EH (cell line): ENCODE measurements around the gene ADARB1.
"Not testable (repeated sequence)": the region's sequence is repeated elsewhere in the genome, so short reads cannot be mapped to it uniquely, and the experiment has no call there.

Experiments
- DNase-seq: peaks from one replicate; pipeline ENCODE4 v3.0.0-alpha.2; 2015; ENCODE audit warnings: low read depth

Gene ADARB1

DNA sequence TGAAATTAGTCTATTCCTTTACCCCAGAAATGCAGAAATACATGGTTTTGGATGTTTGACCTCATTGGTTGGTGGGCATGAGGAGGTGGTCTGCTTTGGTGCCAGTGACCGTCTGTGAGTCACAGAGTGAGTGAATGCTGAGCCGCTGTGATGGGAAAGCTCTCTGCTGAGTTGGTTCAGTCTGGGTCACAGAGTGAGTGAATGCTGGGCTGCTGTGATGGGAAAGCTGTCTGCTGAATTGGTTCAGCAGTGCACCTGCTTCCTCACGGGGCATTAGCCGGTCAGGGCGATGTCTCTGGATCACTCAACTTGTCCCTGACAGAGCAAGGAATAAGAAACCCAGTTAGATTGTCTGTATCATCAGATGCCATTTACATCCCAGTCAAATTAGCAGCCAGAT lies 40.8 kb downstream of the ADARB1 start:
- no peak for DNase-seq

DNA sequence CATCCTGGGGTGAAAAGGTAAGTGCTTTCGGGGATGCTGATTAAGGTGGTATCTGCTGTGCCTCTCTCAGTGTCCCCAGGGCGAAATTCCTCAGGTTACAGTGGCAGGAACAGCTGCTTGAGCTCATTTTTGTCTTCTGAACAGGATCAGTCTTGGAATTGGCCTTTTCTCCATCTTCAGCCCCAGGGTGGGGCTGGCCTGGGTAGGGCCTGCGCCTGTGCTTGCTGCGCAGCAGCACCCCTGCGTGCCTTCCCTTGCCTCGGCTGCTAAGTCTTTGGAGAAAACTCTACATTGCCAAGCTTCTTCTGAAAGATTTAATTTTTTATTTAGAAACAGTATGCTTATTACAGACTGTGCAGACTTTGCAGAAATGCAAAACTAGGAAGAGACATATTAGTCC lies 41.7 kb downstream of the ADARB1 start:
- DNase-seq = no peak

DNA sequence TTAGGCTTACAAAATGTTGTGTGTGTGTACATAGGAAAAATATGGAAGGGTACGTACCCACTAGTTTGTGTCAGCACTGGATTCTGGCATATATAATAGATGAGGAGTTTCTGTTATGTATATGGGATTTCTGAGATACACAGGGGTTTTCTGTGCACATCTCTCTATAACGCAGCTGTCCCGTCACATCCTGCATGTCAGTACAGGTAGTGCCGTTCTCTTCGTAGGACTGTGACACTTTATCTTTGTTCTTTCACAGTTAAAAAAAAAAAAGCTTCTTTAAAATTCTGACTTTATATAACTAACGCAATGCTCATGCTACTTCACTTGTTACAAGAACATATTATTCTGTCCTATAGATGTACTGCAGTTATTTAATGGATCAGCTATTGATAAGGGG lies 42.9 kb downstream of the ADARB1 start:
- no peak for DNase-seq

DNA sequence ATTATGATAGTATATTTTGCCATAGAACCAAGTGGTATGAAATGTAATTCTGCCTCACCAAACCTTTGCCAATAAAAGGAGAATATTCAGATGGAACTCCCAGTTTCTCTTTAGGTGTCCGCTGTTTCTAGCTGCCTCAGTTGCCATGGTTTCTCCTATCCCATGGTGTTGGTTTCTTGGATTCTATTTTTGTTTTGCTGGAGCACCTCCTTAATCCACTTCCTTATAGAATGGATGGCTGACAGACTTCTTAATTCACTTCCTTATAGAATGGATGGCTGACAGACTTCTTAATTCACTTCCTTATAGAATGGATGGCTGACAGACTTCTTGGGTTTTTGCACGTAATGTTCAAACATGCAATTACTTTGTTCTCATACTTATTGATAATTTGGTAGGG lies 43.7 kb downstream of the ADARB1 start:
- no peak for DNase-seq

DNA sequence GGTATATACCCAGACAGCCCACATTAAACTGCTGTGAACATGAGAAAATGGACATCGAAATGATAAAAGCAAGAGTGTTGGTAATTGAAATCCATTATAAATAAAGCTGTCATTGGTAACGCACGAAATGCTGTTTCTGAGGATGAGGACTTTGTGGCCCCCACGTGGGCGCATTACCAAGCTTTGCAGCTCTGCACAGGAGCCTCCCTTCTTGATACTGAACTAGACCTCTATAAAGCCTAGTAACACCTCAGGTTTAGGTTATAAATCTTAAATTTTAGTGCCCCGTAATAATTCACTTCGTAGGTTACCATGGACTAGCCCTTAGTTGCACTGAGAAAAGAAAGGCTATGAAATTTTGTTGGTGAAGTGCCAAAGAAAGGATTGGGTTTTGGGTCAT lies 45.4 kb downstream of the ADARB1 start:
- no peak for DNase-seq

DNA sequence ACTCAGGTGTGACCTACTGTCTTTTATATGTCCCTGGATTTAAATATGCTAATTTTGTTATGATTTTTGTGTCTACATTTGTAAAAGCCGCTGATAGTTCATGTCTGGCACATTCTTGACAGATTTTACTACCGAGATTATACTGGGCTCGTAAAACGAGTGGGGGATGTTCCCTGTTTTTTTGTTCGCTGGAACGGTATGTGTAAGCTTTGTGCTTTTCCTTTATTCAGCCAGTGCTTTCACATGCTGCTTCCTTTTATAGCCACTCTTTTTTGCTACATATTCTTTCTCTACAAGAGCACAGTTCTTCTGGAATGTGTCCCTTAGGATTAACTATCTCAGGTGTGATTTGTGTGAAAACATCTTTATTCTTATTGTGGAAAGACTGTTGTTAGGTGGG lies 46.6 kb downstream of the ADARB1 start:
- DNase-seq = peak; percentile 36

DNA sequence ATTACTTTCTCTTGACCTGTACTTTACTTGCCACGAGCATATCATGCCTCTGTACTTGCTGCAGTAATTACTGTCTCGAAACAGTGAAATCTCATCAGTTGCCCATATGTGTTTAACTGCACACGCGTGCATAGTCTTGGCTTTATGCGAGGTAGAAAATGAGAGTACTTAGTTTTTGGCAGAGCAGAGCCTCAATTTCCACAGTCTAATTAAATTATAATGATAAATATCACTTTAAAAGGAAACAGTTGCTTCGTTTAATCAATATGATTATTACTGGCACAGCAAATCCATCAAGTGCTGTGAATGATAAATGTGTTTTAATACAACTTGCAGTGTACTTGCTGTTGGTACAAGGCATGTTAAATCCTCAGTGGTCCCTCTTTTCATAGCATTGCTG lies 47.6 kb downstream of the ADARB1 start:
- DNase-seq = no peak

DNA sequence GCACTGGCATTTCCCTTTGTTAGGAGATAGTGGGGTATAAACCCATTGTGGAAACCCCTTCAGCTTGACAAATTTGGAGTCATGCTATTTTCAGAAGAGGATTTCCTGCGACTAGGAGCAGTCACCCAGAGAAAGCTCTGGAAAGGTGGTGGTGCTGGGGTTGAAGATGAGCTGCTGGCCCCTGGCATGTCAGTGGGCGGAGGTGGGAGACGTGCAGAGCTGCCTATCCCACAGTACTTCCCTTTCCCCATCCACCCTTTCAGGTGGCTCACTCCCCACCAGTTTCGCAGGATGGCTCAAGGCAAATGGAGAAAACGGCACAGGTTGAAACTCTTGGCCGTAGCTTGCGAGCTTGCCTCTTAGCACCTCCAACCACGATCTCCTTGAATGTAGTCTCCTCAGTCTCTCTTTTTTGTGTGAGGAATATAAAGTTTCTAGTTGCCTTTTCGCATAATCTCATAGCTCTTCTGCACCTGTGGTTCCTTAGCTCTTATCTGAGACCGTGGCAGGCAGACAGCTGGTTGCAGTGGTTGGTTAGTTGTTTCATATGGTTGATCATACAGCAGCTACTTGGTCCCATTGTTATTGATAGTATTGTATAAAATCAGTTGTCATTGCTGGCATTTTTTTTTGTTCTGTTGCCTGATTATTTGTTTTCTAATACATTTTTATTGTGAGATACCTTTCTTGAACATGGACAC lies 48.2 kb downstream of the ADARB1 start:
- DNase-seq = no peak

DNA sequence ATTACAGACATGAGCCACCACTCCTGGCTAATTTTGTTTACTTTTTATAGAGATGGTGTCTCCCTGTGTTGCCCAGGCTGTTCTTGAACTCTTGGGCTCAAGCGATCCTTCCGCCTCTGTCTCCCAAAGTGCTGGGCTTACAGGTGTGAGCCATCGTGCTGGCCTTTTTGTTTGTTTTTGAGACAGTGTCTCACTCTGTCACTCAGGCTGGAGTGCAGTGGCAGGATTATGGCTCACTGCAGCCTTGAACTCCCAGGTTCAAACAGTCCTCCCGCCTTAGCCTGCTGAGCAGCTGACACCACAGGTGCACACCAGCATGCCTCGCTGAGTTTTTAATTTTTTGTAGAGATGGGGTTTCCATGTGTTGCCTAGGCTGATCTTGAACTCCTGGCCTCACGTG lies 49.1 kb downstream of the ADARB1 start:
- no peak for DNase-seq

DNA sequence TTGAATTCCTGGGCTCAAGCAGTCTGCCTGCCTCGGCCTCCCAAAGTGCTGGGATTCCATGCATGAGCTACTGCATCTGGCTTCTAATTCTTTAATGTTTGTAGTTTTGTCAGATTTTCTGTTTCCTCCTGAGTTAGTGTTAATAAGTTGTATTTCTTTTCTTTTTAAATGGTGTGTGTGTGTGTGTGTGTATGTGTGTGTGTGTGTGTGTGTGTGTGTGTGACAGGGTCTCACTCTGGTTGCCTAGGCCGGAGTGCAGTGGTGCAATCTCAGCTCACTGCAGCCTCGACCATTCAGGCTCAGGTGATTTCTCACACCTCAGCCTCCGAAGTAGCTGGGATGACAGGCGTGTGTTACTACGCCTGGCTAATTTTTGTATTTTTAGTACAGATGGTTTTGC lies 50.2 kb downstream of the ADARB1 start:
- DNase-seq = no peak

DNA sequence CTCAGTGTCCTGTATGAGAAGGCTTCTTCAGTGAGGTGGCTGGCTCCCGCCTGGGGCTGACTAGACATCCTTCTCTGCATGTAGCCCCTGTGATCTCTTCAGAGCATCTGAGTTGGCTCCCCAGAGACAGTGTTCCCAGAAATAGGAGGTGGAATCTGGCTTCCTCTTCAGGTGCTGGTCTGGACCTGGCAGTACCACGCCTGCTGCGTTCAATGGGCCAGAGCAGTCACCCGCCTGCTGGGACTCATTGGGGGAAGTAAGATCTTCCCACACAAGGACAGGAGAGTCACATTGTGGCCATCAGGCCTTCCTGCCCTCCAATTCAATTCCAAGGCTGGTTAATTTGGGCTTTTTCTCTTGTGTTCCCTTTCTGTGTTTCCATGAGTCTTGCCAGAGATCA lies 51.0 kb downstream of the ADARB1 start:
- no peak for DNase-seq

DNA sequence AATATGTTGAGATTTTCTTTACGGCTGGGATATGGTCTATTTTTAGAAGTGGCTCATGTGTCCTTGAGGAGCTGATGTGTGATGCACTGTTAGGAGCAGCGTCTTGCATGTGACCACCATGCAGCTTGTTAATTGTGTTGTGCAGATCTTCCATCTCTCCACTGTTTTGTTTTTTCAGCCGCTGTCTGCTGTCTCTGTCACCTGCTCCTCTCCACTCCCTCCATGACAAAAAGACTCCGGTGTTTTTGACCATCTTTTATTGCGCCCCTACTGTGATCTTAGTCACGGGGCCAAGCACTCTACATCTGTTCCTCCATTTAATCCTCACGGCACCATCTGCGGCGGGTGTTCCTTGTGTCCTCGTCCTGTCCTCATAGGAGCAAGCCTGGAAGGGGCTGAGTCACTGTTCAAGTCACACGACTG lies 51.8 kb downstream of the ADARB1 start:
- no peak for DNase-seq

DNA sequence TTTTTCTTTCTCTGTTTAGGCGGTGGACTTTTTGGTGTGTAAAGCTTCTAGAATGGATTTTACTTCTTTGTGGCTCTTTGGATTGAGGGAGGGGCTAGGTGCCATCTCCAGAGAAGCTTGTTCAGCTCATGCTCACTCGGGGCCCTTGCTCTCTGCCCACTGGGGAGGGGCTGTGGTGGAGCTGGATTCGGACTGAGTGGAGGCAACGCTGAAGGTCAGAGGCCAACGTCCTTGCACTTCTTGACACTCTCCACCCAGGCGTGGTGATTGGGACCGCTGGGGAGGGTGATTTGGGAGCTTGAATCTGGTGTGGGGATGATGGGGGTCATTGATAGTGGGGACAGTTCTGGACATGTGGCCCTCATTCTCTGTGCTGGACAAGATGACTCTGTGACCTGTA lies 52.6 kb downstream of the ADARB1 start:
- DNase-seq = no peak

DNA sequence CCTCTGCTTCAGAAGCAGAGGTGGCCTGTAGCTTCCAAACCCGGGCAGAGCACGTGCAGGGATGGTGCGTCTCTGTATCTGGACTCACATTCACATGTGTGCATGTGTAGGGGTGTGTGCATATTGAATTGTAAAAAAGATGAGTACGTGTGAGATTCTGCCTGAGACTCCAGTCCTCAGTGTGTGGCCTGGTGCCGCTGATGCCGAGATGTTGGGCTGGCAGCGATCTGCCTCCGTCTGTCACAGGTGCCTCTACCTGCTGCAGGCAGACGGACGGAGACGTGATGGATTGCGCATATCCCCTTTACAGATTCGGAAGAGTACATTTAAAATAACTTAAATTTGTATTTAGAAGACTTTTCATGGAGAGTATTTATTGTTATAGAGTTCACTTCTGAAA lies 53.6 kb downstream of the ADARB1 start:
- DNase-seq = no peak

DNA sequence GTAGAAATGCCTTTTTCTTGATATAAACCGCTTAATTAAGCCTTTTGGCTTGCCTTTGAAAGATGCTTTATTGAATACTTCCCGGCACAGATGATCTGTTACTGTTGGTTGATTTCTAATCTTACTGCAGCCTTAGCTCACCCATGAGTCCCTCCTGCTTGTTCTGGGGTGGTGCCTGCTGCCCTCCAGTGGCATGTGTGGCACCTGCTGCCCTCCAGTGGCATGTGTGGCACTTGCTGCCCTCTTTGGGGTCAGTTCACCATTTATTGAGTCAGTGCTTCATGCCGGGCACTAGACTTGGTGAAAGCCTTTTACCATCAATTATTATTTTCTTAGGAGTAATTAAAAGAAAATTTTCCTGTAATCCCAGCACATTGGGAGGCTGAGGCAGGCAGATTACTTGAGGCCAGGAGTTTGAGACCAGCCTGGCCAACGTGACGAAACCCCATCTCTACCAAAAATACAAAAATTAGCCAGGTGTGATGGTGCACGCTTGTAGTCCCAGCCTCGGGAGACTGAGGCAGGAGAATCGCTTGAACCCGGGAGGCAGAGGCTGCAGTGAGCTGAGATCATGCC lies 54.3 kb downstream of the ADARB1 start:
- DNase-seq = peak; percentile 80

DNA sequence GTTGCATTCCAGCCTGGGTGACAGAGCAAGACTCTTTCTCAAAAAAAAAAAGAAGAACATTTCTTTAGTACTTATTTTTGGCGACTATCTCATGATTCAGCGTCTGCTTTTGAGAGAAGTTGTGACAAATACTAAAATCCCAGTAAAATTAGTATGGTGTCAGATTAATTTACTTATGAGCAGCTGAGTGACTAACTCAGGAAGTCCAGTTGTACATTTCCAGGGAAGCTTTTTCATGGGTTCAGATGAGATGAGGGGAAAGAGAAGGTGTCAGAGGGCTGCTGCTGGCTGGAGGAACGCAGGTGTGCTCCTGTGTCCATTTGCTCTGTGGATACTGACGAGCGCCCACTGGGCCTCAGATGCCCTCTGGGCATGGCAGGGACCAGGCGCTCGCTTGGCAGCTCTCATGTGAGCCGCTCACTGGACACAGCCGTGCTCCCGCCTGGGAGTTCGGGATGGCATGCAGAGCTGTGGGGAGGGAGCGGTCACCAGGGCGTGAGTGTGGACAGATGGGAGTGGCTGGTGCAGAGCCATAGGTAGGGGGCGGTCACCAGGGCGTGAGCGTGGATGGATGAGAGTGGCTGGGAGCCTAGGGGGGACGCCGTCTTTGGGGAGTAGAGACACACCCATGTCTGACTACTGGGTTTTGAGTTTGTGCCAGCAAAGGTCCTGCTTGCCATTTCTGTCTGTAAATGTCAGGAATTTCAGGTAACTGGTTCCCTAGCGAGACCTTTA lies 55.0 kb downstream of the ADARB1 start:
- DNase-seq = peak; percentile 85

DNA sequence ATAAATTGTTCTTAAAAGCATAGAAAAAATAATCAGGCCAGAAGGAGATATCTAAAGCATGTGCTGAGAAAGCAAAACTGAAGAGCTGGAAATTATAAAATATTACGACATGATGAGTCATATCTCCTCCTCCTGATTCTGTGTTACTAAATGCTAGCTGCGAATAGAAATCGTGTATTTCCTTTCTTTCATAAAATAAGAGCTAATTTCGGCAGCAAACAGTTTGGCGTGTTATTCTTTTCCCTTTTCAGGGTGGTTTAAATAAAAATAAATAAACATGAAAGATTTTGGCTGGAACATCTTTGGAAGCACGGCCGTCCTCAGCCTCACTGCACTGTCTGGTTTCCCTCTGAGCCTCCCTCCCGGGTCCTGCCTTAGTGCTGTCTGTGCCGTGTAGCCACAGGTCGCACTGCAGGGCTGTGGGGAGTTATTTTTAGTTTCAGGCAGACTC lies 56.0 kb downstream of the ADARB1 start:
- DNase-seq = peak; percentile 87

DNA sequence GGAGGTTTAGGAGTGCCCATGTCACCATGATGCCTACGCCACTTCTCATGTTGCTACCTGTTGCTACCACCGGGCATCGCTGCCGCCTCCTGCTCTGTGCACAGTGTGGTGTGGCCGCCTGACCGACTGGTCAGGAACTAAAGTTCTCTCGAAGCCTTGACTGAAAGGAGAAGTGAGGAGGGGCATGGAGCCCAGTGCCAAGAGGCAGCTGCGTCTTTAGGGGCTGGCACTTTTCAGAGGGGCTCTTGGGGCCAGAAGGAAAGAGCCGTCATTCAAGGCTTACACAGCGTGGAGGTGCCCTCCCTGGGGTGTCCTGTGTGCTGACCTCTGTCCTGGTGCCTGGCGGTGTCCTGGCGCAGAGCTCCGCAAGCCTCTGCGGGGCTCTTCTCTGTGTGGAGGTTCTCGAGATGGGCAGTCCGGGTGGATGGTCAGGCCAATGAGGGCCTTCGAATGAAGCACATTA lies 57.2 kb downstream of the ADARB1 start:
- DNase-seq = no peak

DNA sequence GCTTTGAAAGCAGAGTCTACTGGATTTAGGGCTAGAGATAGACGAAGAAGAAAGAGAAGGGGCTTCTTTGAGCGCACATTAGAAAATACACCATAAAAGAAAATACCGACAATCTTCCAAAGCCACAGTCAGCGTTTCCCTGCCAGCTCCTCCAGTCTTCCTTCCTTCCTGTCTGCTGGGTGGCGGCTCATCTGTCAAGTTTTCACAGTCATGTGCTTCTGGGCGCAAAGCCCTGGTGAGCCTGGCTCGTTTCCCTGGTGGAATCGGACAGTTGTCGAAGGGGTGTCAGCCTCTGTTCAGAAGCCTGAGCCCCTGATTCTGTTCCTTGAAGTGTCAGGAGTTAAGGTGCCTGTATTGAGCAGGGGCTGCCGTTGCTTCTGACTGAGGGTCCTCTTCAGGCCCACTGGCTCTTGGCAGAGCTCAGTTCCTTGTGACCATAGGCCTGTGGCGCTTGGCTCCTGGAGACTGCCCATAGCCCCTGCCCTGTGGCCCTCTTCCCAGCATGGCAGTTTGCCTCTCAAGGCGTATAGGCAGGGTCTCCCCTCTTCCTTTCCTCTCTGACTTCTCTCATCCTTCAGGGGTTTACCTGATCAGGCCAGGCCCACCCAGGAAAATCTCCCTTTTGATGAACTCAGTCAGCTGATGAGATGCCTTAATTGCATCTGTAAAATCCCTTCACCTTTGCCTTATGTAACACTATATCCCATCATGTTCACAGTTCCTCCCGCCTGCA lies 58.6 kb downstream of the ADARB1 start:
- no peak for DNase-seq

DNA sequence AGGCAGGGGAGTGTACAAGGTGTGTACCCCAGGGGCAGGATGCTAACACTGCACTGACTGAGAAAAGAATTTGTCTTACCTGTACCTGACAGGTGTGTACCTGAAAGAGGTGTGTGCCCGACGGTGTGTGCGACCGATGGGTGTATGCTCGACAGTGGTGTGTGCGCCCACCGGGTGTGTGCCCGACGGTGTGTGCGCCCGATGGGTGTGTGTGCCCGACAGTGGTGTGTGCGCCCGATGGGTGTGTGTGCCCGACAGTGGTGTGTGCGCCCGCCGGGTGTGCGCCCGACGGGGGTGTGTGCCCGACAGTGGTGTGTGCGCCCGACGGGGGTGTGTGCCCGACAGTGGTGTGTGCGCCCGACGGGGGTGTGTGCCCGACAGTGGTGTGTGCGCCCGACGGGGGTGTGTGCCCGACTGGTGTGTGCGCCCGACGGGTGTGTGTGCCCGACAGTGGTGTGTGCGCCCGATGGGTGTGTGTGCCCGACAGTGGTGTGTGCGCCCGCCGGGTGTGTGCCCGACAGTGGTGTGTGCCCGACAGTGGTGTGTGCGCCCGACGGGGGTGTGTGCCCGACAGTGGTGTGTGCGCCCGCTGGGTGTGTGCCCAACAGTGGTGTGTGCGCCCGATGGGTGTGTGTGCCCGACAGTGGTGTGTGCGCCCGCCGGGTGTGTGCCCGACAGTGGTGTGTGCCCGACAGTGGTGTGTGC lies 59.3 kb downstream of the ADARB1 start:
- not testable (repeated sequence) for DNase-seq

DNA sequence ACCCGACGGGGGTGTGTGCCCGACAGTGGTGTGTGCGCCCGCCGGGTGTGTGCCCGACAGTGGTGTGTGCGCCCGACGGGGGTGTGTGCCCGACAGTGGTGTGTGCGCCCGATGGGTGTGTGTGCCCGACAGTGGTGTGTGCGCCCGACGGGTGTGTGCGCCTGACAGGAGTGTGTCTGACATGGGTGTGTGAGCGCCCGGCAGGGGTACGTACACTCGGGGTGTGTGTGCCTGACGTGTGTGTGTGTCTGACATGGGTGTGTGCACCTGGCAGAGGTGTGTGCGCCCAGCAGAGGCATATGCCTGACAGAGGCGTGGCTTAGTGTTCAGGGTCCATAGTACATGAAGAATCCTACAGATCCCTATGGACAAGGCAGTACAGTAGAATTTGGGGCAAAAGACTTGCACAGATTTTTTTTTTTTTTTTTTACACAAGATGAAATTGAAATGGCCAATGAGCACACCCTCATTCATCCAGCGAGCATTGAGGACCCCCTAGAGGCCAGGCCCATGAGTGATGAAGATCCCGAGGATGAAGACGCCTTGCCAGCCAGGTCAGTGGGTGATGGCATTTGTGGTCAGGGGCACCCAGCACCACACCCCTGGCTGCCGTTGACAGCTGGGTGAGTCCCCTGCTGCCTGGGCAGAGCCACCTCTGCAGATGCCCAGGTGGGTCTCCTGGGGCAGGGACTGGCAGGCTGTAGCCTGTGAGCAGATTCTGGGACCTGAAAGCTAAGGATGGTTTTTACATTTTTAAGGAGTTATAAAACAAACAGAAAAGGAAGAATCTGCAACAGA lies 60.1 kb downstream of the ADARB1 start:
- DNase-seq = no peak
